Calu3 (cell line): Measurements from ENCODE around the gene PFKFB3. TPM values are rescaled to one million over a fixed set of nuclear protein-coding genes. Genes with fewer than 3 reads are reported as not detected.
A peak's percentile ranks its signal among the peaks of the same experiment; 100 is the strongest.
"Not testable (repeated sequence)": the region's sequence is repeated elsewhere in the genome, so short reads cannot be mapped to it uniquely, and the experiment has no call there.

Source experiments
- BruUV-seq: library from RNA; stranded (reverse); fragments of 400-500 nt; replicated peaks from 2 replicates; lab custom pipeline; 2021; lab: Mats Ljungman, UMichigan
- CTCF ChIA-PET: fragments of 300-600 bp; sonication (Branson Sonifier 250); formaldehyde crosslinking; loops from one replicate; lab custom pipeline; 2022; ENCODE audit warnings: antibody characterized with exemption; lab: Charles Lee
- DNase-seq: peaks from one replicate; pipeline ENCODE4 v3.0.0; 2022
- H3K27ac Mint-ChIP-seq: one replicate; pipeline ENCODE4 v1.8.0; 2022; ENCODE audit warnings: mixed read lengths; ENCODE audit not compliant: unreplicated experiment
- H3K27me3 Mint-ChIP-seq: one replicate; pipeline ENCODE4 v1.8.0; 2022; ENCODE audit warnings: mixed read lengths; ENCODE audit not compliant: unreplicated experiment
- H3K36me3 Mint-ChIP-seq: one replicate; pipeline ENCODE4 v1.8.0; 2022; ENCODE audit warnings: mild to moderate bottlenecking, moderate library complexity, mixed read lengths; ENCODE audit not compliant: insufficient read depth, unreplicated experiment
- H3K4me1 Mint-ChIP-seq: one replicate; pipeline ENCODE4 v1.8.0; 2022; ENCODE audit warnings: mild to moderate bottlenecking, low read depth, mixed read lengths; ENCODE audit not compliant: unreplicated experiment
- H3K4me3 Mint-ChIP-seq: one replicate; pipeline ENCODE4 v1.8.0; 2022; ENCODE audit warnings: mild to moderate bottlenecking, low read depth, moderate library complexity, mixed read lengths; ENCODE audit not compliant: unreplicated experiment
- H3K9me3 Mint-ChIP-seq: one replicate; pipeline ENCODE4 v1.8.0; 2022; ENCODE audit warnings: low read depth, mixed read lengths; ENCODE audit not compliant: unreplicated experiment
- CTCF ChIP-seq: fragments of 200-600 bp; IDR thresholded peaks from one replicate; pipeline ENCODE4 v1.8.0; 2022; ENCODE audit warnings: antibody characterized with exemption; ENCODE audit not compliant: unreplicated experiment
- intact Hi-C: fragments of 100-400 bp; cut with micrococcal nuclease; formaldehyde crosslinking; loops from one replicate; pipeline ENCODE4 v1.10.0; 2022; ENCODE audit not compliant: unreplicated experiment
- total RNA-seq: library from RNA; stranded (reverse); gene quantifications from 2 replicates; pipeline ENCODE4 v1.2.3, GENCODE V29; 2022

The PFKFB3 gene
- total RNA-seq, 1 experiment from 2014 or later = 293 TPM

DNA sequence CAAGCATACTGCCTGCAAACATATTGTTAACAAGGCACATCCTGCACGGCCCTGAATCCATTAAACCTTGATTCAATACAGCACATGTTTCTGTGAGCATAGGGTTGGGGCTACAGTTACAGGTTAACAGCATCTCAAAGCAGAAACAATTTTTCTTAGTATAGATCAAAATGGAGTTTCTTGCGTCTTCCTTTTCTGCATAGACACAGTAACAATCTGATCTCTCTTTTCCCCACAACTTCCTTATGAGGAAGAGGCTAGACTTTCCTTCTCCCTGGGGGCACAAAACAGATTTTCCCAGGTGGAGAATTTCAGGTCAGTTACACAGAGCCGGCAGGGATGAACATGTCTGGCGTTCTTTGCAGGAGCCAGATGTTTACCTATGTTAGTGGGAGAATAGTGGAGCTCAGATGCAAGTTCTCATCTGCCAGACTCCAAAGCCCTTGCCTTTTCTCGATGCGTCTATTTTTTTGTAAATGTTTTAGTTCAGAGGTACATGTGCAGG, 37.5 kb upstream of the PFKFB3 start:
- intact Hi-C loops = no loop called here
- H3K4me3 Mint-ChIP-seq = peak overlapping the region; percentile 94
- H3K36me3 Mint-ChIP-seq = peaks cover 47% of the 10 kb centered on the region
- H3K9me3 Mint-ChIP-seq = no peaks in the 10 kb centered on the region
- peaks cover 14% of the 10 kb centered on the region for H3K4me1 Mint-ChIP-seq
- CTCF ChIA-PET = no interaction called here
- H3K27me3 Mint-ChIP-seq = no peaks in the 10 kb centered on the region
- DNase-seq = no peak
- no peak for TF ChIP-seq CTCF
- no TSS peak for BruUV-seq
- H3K27ac Mint-ChIP-seq = no peak overlapping the region

- peaks cover 52% of the 10 kb centered on the region for H3K36me3 Mint-ChIP-seq
- H3K27ac Mint-ChIP-seq, H3K4me3 Mint-ChIP-seq, BruUV-seq, DNase-seq, H3K27me3 Mint-ChIP-seq, H3K9me3 Mint-ChIP-seq, intact Hi-C loops: not testable (repeated sequence)
- peaks cover 20% of the 10 kb centered on the region for H3K4me1 Mint-ChIP-seq
- CTCF ChIA-PET = interaction anchor here (1.8 kb wide), 1 partner anchor 37 kb away, joined by 5 read pairs; the partner anchor contains the start of gene PFKFB3
Observed at GRCh38 chr10:6165933-6166332, 36.8 kb upstream of the PFKFB3 start.

GRCh38 chr10:6167456-6167855, 35.3 kb upstream of the PFKFB3 start:
- peaks cover 56% of the 10 kb centered on the region for H3K36me3 Mint-ChIP-seq
- intact Hi-C loops = no loop called here
- no peak overlapping the region for H3K27ac Mint-ChIP-seq
- no peak for DNase-seq
- no peak for TF ChIP-seq CTCF
- no peaks in the 10 kb centered on the region for H3K27me3 Mint-ChIP-seq
- no TSS peak for BruUV-seq
- CTCF ChIA-PET = interaction anchor here (1.8 kb wide), 1 partner anchor 35 kb away, joined by 5 read pairs; the partner anchor contains the start of gene PFKFB3
- peaks cover 20% of the 10 kb centered on the region for H3K4me1 Mint-ChIP-seq
- no peaks in the 10 kb centered on the region for H3K9me3 Mint-ChIP-seq
- no peak overlapping the region for H3K4me3 Mint-ChIP-seq

- intact Hi-C loops = no loop called here
- Mint-ChIP-seq H3K27ac (no peak overlapping the region), H3K36me3 (peaks cover 53% of the 10 kb centered on the region), H3K4me3 (no peak overlapping the region), H3K9me3 (no peaks in the 10 kb centered on the region), H3K4me1 (peaks cover 25% of the 10 kb centered on the region), H3K27me3 (no peaks in the 10 kb centered on the region)
- no peak for DNase-seq
- CTCF ChIA-PET = no interaction called here
- BruUV-seq = no TSS peak
- no peak for TF ChIP-seq CTCF
Observed at GRCh38 chr10:6168084-6168483, 34.6 kb upstream of the PFKFB3 start.

GRCh38 chr10:6170638-6171037, 32.1 kb upstream of the PFKFB3 start:
- intact Hi-C loops = no loop called here
- CTCF ChIA-PET = no interaction called here
- Mint-ChIP-seq H3K4me1 (peaks cover 23% of the 10 kb centered on the region), H3K4me3 (no peak overlapping the region), H3K27ac (no peak overlapping the region), H3K9me3 (no peaks in the 10 kb centered on the region), H3K36me3 (peaks cover 32% of the 10 kb centered on the region), H3K27me3 (no peaks in the 10 kb centered on the region)
- no TSS peak for BruUV-seq
- TF ChIP-seq CTCF = no peak
- DNase-seq = no peak
